GM19397 (cell line): ENCODE measurements around the gene FAM25G.
"Not testable (repeated sequence)": the region's sequence is repeated elsewhere in the genome, so short reads cannot be mapped to it uniquely, and the experiment has no call there.

Experiments used
- ATAC-seq: cut with Tn5 transposase; IDR thresholded peaks from one replicate; pipeline ENCODE4 v1.9.1; 2021; ENCODE audit warnings: mild to moderate bottlenecking, moderate library complexity; ENCODE audit not compliant: unreplicated experiment

The FAM25G gene

GRCh38 chr10:47491600-47491999, at the start of gene FAM25G:
Gene FAM25G (minus strand): TSS chr10:47491700. CDS start chr10:47491674, 26 bp downstream.
- not testable (repeated sequence) for ATAC-seq

GRCh38 chr10:47536430-47536829, 44.9 kb upstream of the FAM25G start:
- ATAC-seq: not testable (repeated sequence)

- ATAC-seq: not testable (repeated sequence)
Observed at GRCh38 chr10:47523475-47523874, 32.0 kb upstream of the FAM25G start, which contains the start of gene AGAP9. Gene AGAP9 (minus strand): TSS chr10:47523638. CDS start chr10:47523526, 112 bp downstream.

- ATAC-seq: not testable (repeated sequence)
Observed at GRCh38 chr10:47502313-47502712, 10.8 kb upstream of the FAM25G start.

GRCh38 chr10:47494226-47494625, 2.7 kb upstream of the FAM25G start:
- ATAC-seq: not testable (repeated sequence)

- ATAC-seq: not testable (repeated sequence)
Observed at GRCh38 chr10:47489630-47490029, 1.9 kb downstream of the FAM25G start.

GRCh38 chr10:47485943-47486342, 5.6 kb downstream of the FAM25G start:
- not testable (repeated sequence) for ATAC-seq

- not testable (repeated sequence) for ATAC-seq
Observed at GRCh38 chr10:47484786-47485185, 6.7 kb downstream of the FAM25G start.

GRCh38 chr10:47483923-47484322, 7.6 kb downstream of the FAM25G start, which contains the start of gene ANXA8:
Gene ANXA8 (minus strand): TSS chr10:47484115. CDS start chr10:47483933, 182 bp downstream.
- ATAC-seq: not testable (repeated sequence)

- ATAC-seq: not testable (repeated sequence)
Observed at GRCh38 chr10:47482367-47482766, 9.1 kb downstream of the FAM25G start.

- not testable (repeated sequence) for ATAC-seq
Observed at GRCh38 chr10:47481768-47482181, 9.7 kb downstream of the FAM25G start.

GRCh38 chr10:47481182-47481766, 10.2 kb downstream of the FAM25G start:
- ATAC-seq: not testable (repeated sequence)

- not testable (repeated sequence) for ATAC-seq
Observed at GRCh38 chr10:47480133-47480532, 11.4 kb downstream of the FAM25G start.

GRCh38 chr10:47478114-47478513, 13.4 kb downstream of the FAM25G start:
- not testable (repeated sequence) for ATAC-seq

GRCh38 chr10:47477078-47477477, 14.4 kb downstream of the FAM25G start:
- ATAC-seq: not testable (repeated sequence)

- not testable (repeated sequence) for ATAC-seq
Observed at GRCh38 chr10:47475101-47475500, 16.4 kb downstream of the FAM25G start.

GRCh38 chr10:47473516-47473915, 18.0 kb downstream of the FAM25G start:
- ATAC-seq: not testable (repeated sequence)

GRCh38 chr10:47472647-47473046, 18.9 kb downstream of the FAM25G start:
- ATAC-seq: not testable (repeated sequence)

- ATAC-seq: not testable (repeated sequence)
Observed at GRCh38 chr10:47472072-47472471, 19.4 kb downstream of the FAM25G start.

- ATAC-seq: not testable (repeated sequence)
Observed at GRCh38 chr10:47468731-47469528, 22.6 kb downstream of the FAM25G start.

- ATAC-seq: not testable (repeated sequence)
Observed at GRCh38 chr10:47467957-47468356, 23.5 kb downstream of the FAM25G start.

GRCh38 chr10:47467458-47467857, 24.0 kb downstream of the FAM25G start:
- not testable (repeated sequence) for ATAC-seq
